Progenitor cell of endocrine pancreas (in vitro differentiated cells): ENCODE data around the gene DVL2. TPM values are rescaled to one million over a fixed set of nuclear protein-coding genes. Genes with fewer than 3 reads are reported as not detected.

Experiments
- DNase-seq: peaks from one replicate; pipeline ENCODE4 v3.0.0; 2021; ENCODE audit warnings: low spot score; ENCODE audit not compliant: unreplicated experiment
- H3K27ac Mint-ChIP-seq: 2 replicates; pipeline ENCODE4 v1.8.0; 2021; ENCODE audit warnings: mild to moderate bottlenecking, moderate library complexity, mixed read lengths
- H3K27me3 Mint-ChIP-seq: 2 replicates; pipeline ENCODE4 v1.8.0; 2021; ENCODE audit warnings: mixed read lengths
- H3K36me3 Mint-ChIP-seq: 2 replicates; pipeline ENCODE4 v1.8.0; 2022; ENCODE audit warnings: mixed read lengths; ENCODE audit not compliant: insufficient read depth
- H3K4me1 Mint-ChIP-seq: 2 replicates; pipeline ENCODE4 v1.8.0; 2021; ENCODE audit warnings: low read depth, mixed read lengths
- H3K4me3 Mint-ChIP-seq: 2 replicates; pipeline ENCODE4 v1.8.0; 2021; ENCODE audit warnings: low read depth, mild to moderate bottlenecking, moderate library complexity, mixed read lengths
- H3K9me3 Mint-ChIP-seq: 2 replicates; pipeline ENCODE4 v1.8.0; 2021; ENCODE audit warnings: low read depth, mixed read lengths
- total RNA-seq: library from RNA; stranded (reverse); gene quantifications from 2 replicates; pipeline ENCODE4 v1.2.1, GENCODE V29; 2021
- TF ChIP-seq, protein P1 (sequence below): fragments of 200-600 bp; sonication (generic); IDR thresholded peaks from one replicate; pipeline ENCODE4 v1.5.0; 2021; ENCODE audit warnings: antibody characterized with exemption, mild to moderate bottlenecking; ENCODE audit not compliant: unreplicated experiment

DVL2 gene
- total RNA-seq, 1 donor from 2014 or later: 104 TPM

DNA sequence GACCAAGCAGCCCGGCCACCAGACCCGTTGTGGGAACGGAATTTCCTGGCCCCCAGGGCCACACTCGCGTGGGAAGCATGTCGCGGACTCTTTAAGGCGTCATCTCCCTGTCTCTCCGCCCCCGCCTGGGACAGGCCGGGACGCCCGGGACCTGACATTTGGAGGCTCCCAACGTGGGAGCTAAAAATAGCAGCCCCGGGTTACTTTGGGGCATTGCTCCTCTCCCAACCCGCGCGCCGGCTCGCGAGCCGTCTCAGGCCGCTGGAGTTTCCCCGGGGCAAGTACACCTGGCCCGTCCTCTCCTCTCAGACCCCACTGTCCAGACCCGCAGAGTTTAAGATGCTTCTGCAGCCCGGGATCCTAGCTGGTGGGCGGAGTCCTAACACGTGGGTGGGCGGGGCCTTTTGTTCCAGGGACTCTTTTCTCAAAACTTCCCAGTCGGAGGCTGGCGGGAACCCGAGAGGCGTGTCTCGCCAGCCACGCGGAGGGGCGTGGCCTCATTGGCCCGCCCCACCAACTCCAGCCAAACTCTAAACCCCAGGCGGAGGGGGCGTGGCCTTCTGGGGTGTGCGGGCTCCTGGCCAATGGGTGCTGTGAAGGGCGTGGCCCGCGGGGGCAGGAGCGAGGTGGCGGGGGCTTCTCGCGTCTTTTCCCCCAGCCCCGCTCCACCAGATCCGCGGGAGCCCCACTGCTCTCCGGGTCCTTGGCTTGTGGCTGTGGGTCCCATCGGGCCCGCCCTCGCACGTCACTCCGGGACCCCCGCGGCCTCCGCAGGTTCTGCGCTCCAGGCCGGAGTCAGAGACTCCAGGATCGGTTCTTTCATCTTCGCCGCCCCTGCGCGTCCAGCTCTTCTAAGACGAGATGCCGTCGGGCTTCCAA, 47.0 kb upstream of the DVL2 start, which contains the start of gene SLC2A4:
SLC2A4 (plus strand) TSS at position 645 of the 879 bp plus-strand sequence; CDS start at position 862, 217 bp downstream.
- peak; percentile 87 for DNase-seq
- no peaks in the 10 kb centered on the region for H3K9me3 Mint-ChIP-seq
- H3K4me3 Mint-ChIP-seq: peak within 1 kb of the TSS; percentile 76
- H3K36me3 Mint-ChIP-seq: no peaks in the 10 kb centered on the region
- H3K27ac Mint-ChIP-seq: peak within 1 kb of the TSS; percentile 58
- TF ChIP-seq, protein P1, sequence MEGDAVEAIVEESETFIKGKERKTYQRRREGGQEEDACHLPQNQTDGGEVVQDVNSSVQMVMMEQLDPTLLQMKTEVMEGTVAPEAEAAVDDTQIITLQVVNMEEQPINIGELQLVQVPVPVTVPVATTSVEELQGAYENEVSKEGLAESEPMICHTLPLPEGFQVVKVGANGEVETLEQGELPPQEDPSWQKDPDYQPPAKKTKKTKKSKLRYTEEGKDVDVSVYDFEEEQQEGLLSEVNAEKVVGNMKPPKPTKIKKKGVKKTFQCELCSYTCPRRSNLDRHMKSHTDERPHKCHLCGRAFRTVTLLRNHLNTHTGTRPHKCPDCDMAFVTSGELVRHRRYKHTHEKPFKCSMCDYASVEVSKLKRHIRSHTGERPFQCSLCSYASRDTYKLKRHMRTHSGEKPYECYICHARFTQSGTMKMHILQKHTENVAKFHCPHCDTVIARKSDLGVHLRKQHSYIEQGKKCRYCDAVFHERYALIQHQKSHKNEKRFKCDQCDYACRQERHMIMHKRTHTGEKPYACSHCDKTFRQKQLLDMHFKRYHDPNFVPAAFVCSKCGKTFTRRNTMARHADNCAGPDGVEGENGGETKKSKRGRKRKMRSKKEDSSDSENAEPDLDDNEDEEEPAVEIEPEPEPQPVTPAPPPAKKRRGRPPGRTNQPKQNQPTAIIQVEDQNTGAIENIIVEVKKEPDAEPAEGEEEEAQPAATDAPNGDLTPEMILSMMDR: no peak
- peaks cover 6% of the 10 kb centered on the region for H3K4me1 Mint-ChIP-seq
- peaks cover 23% of the 10 kb centered on the region for H3K27me3 Mint-ChIP-seq

- H3K4me1 Mint-ChIP-seq: peaks cover 6% of the 10 kb centered on the region
- TF ChIP-seq, protein P1: peak; percentile 84
- H3K9me3 Mint-ChIP-seq: no peaks in the 10 kb centered on the region
- H3K4me3 Mint-ChIP-seq: peak overlapping the region; percentile 76
- no peaks in the 10 kb centered on the region for H3K36me3 Mint-ChIP-seq
- DNase-seq: peak; percentile 70
- H3K27ac Mint-ChIP-seq: peak overlapping the region; percentile 58
- H3K27me3 Mint-ChIP-seq: peaks cover 22% of the 10 kb centered on the region
Measured at GRCh38 chr17:7280519-7281073, 46.3 kb upstream of the DVL2 start.

- TF ChIP-seq, protein P1: no peak
- no peak overlapping the region for H3K27ac Mint-ChIP-seq
- H3K4me1 Mint-ChIP-seq: peaks cover 6% of the 10 kb centered on the region
- H3K9me3 Mint-ChIP-seq: no peaks in the 10 kb centered on the region
- no peak overlapping the region for H3K4me3 Mint-ChIP-seq
- DNase-seq: no peak
- no peaks in the 10 kb centered on the region for H3K36me3 Mint-ChIP-seq
- peaks cover 22% of the 10 kb centered on the region for H3K27me3 Mint-ChIP-seq
Measured at GRCh38 chr17:7279448-7279847, 45.1 kb upstream of the DVL2 start.

DNA sequence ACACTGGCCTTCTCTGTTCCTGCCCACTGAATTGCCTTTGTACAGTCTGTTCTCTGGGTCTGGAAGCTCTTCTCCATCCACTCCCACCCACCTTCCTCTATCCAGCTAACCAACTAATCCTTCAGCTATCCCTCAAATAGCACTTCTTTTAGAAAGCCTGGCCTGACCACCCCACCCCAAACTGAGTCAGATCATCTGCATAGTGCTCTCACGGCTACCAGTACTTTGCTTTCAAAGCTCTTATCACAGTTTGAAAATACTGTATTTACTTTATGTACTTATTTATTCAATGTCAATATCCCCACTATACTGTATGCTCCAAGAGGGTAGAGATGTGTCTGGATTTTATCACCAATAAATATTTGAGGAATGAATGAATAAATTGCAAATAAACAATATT, 32.5 kb upstream of the DVL2 start:
- TF ChIP-seq, protein P1: no peak
- H3K27ac Mint-ChIP-seq: peak overlapping the region; percentile 42
- H3K4me1 Mint-ChIP-seq: peaks cover 17% of the 10 kb centered on the region
- no peak overlapping the region for H3K4me3 Mint-ChIP-seq
- H3K27me3 Mint-ChIP-seq: peaks cover 4% of the 10 kb centered on the region
- no peak for DNase-seq
- no peaks in the 10 kb centered on the region for H3K9me3 Mint-ChIP-seq
- H3K36me3 Mint-ChIP-seq: no peaks in the 10 kb centered on the region

DNA sequence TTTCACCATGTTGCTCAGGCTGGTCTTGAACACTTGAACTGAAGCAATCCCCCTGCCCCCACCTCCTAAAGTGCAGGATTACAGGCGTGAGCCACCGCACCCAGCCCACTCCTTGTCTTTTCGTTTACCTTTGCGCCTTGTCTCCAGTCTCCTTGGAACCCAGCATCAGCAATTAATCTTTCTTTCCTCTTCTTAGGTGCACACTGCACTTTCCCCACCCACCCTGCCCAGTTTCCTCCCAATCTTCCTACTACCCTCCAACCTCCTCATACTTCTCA, 29.4 kb upstream of the DVL2 start:
- peak overlapping the region; percentile 99 for H3K27ac Mint-ChIP-seq

More for the DNA sequence above, 29.4 kb upstream of the DVL2 start:
- H3K27me3 Mint-ChIP-seq: no peaks in the 10 kb centered on the region
- TF ChIP-seq, protein P1: no peak
- H3K4me1 Mint-ChIP-seq: peaks cover 33% of the 10 kb centered on the region
- H3K9me3 Mint-ChIP-seq: no peaks in the 10 kb centered on the region
- H3K4me3 Mint-ChIP-seq: peak overlapping the region; percentile 99
- DNase-seq: no peak
- peaks cover 4% of the 10 kb centered on the region for H3K36me3 Mint-ChIP-seq
